Measurements from ENCODE around the gene POC1A.
A peak's percentile ranks its signal among the peaks of the same experiment; 100 is the strongest.

POC1A gene

DNA sequence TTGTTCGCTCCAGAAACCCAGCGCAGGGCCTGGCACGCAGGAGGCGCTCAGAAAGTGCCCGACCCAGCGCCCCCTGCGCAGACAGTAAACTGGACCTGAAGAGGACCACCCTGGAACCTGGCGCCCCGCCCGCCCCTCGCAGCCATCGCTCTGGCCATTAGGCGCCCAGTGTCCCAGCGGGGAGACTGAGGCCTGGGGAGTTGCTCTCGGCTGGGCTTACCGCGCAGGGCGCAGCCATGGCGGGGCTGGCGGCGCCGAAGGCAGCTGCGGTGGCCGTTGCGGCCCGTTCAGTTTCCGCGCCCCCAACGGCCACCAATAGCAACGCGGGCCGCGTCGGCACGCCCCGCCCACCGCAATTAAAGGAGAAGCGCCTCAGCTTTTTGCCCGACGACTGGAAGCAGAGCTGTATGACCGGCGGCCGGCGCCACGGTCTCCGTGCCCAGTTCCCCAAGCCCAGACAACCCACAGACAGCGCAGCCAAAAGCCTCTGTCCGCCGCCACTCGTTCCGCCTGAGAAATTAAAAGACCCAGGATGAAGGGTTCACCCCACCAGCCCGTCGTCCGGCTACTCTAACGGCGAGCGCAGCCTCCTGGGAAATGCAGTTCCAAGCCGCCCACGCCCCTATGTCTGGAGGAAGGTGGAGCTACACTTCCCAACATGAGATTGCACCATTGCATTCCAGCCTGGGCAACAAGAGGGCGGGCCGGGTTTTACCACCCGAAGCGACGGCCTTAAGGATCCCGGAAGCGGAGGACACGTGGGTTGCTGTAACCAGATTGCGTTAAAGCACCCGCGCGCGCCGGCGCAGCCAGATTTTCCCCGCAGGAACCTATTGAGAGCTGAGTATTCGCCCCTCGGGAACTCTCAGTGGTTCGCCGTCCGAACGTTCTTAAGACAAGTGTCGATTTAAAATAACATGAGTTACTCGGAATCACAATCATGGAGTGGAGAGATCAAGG lies at the start of gene POC1A:
Gene POC1A, minus strand, starts transcription at position 289 of the 960 bp plus-strand sequence. Its CDS starts 51 bp downstream, at position 238.
- DNase-seq (ENCODE audit: low spot score), result peak; percentile 91

DNA sequence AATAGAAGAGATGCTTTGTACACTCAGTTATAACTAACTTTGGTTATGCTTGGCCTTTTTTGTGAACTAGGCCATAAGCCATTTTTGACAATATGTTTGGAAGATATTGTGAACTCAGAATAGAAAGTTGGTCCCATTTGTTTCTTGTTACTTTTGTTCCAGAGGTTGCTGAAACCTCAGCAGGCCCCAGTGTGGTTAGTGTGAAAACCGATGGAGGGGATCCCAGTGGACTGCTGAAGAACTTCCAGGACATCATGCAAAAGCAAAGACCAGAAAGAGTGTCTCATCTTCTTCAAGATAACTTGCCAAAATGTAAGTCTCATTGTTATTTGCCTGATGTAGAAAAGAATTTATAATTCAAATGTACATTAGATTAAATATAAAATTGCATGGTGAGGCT lies 49.5 kb upstream of the POC1A start:
- DNase-seq (ENCODE audit: low spot score), result no peak

GRCh38 chr3:52202384-52203077 lies 48.3 kb upstream of the POC1A start:
- no peak for DNase-seq (ENCODE audit: low spot score)

DNA sequence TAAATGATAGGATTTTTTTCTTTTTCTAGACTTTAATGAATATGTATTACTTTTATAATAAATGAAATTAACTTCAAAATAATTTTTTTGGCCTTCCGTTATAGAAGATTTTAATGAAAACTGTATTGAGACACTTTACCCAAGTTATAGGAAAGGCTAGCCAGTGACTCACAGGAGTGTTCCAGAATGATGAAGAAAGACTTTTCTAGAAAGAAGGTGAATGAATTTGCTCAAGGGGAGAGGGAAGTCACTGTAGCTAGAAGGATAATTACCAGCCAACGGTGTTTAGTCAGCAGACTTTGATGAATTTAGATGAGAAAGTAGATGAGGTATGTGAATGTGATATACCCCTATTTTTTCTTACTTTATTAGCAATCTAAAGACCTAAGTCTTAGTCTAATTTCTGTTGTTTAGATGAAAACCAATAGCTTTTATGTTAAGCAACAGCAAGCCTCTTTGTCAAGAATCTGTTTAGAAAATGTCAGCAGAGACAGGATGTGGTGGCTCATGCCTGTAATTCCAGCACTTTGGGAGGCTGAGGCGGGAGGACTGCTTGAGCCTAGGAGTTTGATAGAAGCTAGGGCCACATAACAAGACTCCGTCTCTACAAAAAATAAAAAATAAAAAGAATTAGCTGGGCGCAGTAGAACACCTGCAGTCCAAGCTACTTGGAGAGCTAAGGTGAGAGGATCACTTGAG lies 46.9 kb upstream of the POC1A start:
- no peak for DNase-seq (ENCODE audit: low spot score)

GRCh38 chr3:52198643-52199608 lies 44.7 kb upstream of the POC1A start:
- DNase-seq (ENCODE audit: low spot score), result no peak

- peak; percentile 97 for DNase-seq (ENCODE audit: low spot score)
Observed at GRCh38 chr3:52197842-52198625, 43.8 kb upstream of the POC1A start, which contains the start of gene ALAS1. Gene ALAS1 (plus strand): TSS chr3:52198160. CDS start chr3:52199242, 1,082 bp downstream.

DNA sequence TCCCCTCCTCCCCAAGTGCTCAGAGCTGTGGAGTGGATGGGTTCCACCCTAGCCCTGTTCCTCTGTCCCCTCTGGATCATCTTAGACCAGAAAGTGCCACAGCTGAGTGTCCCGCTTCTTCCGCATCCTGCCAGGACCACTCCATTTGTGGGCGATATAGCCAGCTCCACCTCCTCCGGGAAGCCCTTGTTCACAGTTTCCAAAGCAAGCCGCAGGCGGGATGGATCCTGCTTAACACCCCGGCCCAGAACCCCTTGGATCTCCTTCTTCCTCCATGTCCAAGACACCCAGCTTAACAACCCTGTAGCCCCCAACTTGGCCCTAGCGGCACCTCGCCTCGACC lies 43.2 kb upstream of the POC1A start:
- DNase-seq (ENCODE audit: low spot score), result no peak

GRCh38 chr3:52196977-52197376 lies 42.8 kb upstream of the POC1A start:
- DNase-seq (ENCODE audit: low spot score), result no peak

DNA sequence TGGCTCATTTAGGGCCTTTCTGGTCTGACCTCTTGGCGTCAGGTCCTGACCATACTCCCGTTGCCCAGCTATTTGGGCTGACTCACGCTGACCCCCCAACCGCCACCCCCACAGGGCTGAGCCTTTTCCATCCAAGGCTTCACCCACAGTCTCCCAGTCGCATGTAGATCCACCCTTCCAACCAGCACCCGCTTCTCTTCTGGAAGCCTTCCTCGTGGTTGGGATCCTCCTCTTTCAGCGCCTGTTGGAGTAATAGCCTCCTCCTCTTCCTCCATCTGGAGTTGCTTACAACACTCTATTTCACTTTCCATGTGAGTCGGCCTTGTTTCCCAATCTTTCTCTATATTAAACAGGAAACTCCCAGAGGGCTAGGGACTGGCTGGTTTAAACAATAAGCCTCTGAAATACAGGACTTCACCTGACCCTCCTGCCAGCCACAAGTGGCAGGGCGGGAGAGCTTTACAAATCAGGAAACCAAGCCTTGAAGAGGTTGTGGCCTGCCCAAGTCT lies 41.7 kb upstream of the POC1A start:
- no peak for DNase-seq (ENCODE audit: low spot score)

DNA sequence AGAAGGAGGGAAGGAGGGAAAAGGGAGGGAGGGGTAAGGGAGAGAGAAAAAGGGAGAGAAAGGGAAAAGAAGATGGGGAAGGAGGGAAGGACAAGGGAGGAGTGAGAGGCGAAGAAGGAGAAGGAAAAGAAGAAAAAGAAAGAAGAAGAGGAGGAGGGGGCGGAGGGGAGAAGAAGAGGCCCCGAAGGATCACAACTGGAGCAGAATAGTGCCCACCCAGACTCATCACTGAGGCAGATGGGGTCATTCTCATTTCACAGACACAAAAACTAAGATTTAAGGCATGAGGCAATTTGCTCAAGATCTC lies 41.0 kb upstream of the POC1A start:
- no peak for DNase-seq (ENCODE audit: low spot score)

DNA sequence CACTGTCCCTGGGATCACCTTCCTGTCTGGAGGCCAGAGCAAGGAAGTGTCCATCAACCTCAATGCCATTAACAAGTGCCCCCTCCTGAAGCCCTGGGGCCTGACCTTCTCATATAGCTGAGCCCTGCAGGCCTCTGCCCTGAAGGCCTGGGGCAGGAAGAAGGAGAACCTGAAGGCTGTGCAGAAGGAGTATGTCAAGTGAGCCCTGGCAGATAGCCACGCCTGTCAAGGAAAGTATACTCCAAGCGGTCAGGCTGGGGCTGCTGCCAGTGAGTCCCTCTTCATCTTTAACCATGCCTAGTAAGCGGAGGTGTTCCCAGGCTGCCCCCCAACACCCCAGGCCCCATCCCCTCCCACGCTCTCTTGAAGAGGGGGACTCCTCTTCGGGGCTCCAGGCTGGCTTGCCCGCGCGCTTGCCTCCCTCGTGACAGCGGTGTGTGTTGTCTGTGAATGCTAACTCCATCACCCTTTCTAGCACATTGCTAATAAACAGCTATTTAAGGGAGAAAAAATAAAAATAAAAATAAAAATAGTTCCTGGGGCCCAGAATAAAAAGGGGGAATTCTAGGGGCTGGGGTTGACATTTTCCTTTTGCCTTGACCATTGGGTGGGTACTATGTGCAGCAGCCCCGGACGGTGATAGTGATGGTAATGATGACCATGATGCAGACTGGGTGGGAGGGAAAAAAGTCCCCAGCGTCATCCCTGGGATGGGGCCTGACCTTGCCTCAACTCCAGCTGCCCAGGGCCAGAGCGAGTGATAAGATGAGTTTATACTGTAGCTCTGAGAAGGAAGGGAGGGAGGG lies 40.5 kb upstream of the POC1A start:
- no peak for DNase-seq (ENCODE audit: low spot score)

DNA sequence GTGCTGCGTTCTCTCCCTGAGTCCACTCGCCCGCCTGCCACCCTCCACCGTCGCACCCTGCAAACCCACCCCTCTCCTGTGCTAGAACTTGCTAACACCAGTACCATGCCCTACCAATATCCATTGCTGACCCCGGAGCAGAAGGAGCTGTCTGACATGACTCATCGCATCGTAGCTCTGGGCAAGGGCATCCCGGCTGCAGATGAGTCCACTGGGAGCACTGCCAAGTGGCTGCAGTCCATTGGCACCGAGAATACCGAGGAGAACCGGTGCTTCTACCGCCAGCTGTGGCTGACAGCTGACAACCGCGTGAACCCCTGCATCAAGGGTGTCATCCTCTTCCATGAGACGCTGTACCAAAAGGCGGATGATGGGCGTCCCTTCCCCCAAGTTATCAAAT lies 38.8 kb upstream of the POC1A start:
- DNase-seq (ENCODE audit: low spot score), result no peak

DNA sequence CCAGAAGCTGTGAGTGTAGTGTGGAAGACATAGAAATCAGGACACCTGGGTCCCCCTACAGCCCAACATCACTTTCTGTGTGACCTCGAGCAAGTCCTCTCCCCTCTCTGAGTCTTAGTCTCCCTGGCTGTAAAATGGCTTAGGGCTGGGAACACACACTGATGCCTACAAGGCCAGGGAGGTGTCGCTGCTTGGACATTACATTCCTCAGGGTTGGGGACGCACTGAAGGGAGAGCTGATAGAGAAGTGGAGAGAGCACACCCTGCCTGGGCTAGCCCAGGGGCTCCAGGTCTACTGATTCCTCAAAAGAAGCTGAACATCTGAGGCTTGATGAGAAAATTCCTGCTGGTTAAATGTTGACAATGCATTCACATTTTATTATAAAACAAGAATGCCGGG lies 37.4 kb upstream of the POC1A start:
- no peak for DNase-seq (ENCODE audit: low spot score)

GRCh38 chr3:52190294-52191074 lies 36.3 kb upstream of the POC1A start:
- DNase-seq (ENCODE audit: low spot score), result no peak

DNA sequence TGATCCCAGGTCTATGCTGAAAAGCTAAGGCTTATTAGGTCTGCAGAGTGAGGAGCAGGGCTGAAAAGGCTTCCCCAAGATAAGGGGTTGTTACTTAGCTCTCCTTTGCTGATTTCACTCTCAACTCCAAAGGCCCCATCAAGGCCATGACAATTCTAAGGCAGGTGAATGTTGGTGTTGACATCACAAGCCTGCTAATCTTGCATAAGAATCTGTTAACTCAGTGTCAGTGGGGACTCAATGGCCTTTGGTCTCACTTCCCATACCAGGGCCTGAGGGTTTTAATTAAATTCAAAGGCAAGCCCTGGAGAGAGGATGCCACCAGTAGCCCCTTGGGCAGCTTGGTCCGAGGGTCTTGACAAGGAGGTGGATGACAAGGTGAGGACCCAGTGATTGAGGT lies 34.3 kb upstream of the POC1A start:
- DNase-seq (ENCODE audit: low spot score), result no peak

DNA sequence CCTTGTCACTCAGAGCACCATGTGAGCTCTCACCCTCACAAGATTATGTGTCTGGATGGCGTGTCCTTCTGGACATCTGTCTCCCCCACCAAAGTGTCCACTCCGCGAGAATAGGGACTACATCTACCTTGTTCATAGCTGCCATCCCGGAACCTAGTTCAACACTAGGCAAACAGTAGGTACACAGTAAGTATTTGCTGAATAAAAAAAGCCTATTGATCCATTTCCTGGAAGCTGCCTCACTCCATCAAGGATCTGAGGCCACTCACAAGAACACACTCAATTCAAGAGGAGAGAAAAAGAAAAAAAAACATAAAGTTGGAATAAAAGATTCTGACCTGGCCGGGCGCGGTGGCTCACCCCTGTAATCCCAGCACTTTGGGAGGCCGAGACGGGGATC lies 32.5 kb upstream of the POC1A start:
- DNase-seq (ENCODE audit: low spot score), result no peak

GRCh38 chr3:52185837-52186236 lies 31.6 kb upstream of the POC1A start:
- DNase-seq (ENCODE audit: low spot score), result no peak

DNA sequence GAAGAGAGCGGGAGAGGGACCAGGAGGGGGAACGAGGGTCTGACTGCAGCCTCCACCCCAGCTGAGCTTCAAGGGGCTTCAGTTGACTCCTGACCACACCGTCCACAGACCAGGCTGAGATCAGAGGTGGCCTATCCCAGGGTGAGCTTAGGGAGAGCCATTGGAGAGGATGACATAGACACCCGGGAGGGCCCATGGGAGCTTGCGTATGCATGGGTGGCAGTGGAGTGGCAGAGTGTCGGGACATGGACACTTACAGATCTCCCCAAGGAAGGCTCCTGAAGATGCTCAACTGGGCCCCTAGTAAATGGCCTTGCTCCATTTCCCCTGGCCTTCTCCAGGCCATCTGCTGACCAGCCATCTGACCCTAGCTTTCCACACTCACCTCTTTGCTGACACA lies 31.1 kb upstream of the POC1A start:
- no peak for DNase-seq (ENCODE audit: low spot score)

GRCh38 chr3:52184690-52185089 lies 30.5 kb upstream of the POC1A start:
- no peak for DNase-seq (ENCODE audit: low spot score)
